ENCODE data around the gene THEM5. TPM values are rescaled to one million over a fixed set of nuclear protein-coding genes. Genes with fewer than 3 reads are reported as not detected.

THEM5 gene
- total and polyA plus RNA-seq, 8 donors, result not detected

DNA sequence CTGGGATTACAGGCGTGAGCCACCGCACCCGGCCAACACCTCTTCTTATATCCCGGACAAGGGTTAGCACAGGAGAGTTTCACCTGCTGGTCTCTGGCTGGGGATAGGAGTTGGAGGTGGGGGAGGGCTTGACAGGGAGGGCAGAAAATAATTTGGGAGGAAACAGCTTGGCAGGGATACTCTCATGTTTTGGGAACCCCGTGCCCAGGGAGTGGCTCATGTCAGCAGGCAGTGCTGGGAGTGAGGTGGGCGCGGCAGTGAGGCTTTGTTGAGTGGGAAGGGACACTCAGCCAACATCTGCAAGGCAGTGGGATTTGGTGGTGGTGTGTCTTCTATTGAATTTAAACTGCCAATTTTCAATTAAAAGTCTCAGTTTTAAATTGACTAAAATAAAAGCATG, 1.1 kb upstream of the THEM5 start:
- no peaks in the 10 kb centered on the region for H3K9me3 ChIP-seq
- TF ChIP-seq EP300 (IDR thresholded peaks at IDR 0.05) (no peak), POLR2AphosphoS5 (IDR thresholded peaks at IDR 0.05) (no peak)
- peaks cover 0 to 35% (median 0%) of the 10 kb centered on the region in 3 donors for H3K27me3 ChIP-seq
- no peaks in the 10 kb centered on the region for H3K36me3 ChIP-seq
- intact Hi-C loops (cut with DNase I; ENCODE audit: low total_unique reads), result no loop called here
- no peak overlapping the region for H3K27ac ChIP-seq
- WGBS, 5 donors, result 72 to 85% (median 79%) methylated on average over 7 of the region's 7 CpGs
- H3K4me3 ChIP-seq, result no peak overlapping the region
- no peak for DNase-seq
- H3K4me1 ChIP-seq, result no peaks in the 10 kb centered on the region

- Histone ChIP-seq H3K27me3 (peaks cover 0 to 45% (median 0%) of the 10 kb centered on the region in 3 donors), H3K27ac (no peak overlapping the region), H3K4me3 (no peak overlapping the region), H3K9me3 (no peaks in the 10 kb centered on the region), H3K36me3 (no peaks in the 10 kb centered on the region), H3K4me1 (peaks cover 0 to 8% (median 0%) of the 10 kb centered on the region in 4 donors)
- intact Hi-C loops (cut with DNase I; ENCODE audit: low total_unique reads), result no loop called here
- DNase-seq, result no peak
- WGBS, 5 donors, result 90 to 100% (median 95%) methylated on average over 2 to 4 of the region's 4 CpGs
- no peak for TF ChIP-seq POLR2A (IDR thresholded peaks at IDR 0.05)
- no peak for TF ChIP-seq POLR2AphosphoS5 (IDR thresholded peaks at IDR 0.05)
- TF ChIP-seq CTCF (IDR thresholded peaks at IDR 0.05), result no peak
- no peak for TF ChIP-seq EP300 (IDR thresholded peaks at IDR 0.05)
These were observed 779 bp downstream of the THEM5 start for GRCh38 chr1:151852733-151853132.

DNA sequence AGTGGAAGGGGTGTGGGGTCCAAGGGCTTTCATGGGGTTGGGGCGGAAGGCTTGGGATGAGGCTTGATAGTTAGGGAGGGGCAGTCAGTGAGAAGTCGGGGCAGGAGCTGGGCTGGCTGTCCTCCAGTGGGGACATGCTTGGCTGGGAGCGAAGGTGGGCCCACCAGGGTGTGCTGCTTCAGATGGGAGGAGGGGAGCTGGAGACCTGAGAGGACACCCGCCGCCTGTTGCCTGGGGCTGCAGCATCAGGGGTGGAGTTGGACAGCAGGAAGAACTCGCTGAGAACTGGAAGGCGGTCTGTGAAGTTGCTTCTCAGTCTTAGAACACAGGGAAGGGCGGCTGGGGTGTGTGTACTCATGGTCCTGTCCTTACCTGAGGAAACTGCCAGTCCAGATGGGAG, 1.6 kb downstream of the THEM5 start:
- Histone ChIP-seq H3K27me3 (peaks cover 0 to 51% (median 0%) of the 10 kb centered on the region in 3 donors), H3K4me3 (no peak overlapping the region), H3K36me3 (no peaks in the 10 kb centered on the region), H3K9me3 (no peaks in the 10 kb centered on the region), H3K4me1 (peaks cover 0 to 8% (median 0%) of the 10 kb centered on the region in 4 donors), H3K27ac (no peak overlapping the region)
- 55 to 86% (median 80%) methylated on average over 4 to 8 of the region's 8 CpGs for WGBS, 5 donors
- TF ChIP-seq CTCF (IDR thresholded peaks at IDR 0.05) (no peak), POLR2A (IDR thresholded peaks at IDR 0.05) (no peak), EP300 (IDR thresholded peaks at IDR 0.05) (no peak), POLR2AphosphoS5 (IDR thresholded peaks at IDR 0.05) (no peak)
- DNase-seq, result no peak
- intact Hi-C loops (cut with DNase I; ENCODE audit: low total_unique reads), result no loop called here

- DNase-seq, result no peak
- Histone ChIP-seq H3K4me1 (peaks cover 0 to 8% (median 2%) of the 10 kb centered on the region in 4 donors), H3K9me3 (no peaks in the 10 kb centered on the region)
These were observed 3.6 kb downstream of the THEM5 start for GRCh38 chr1:151849871-151850270.

More at GRCh38 chr1:151849871-151850270, 3.6 kb downstream of the THEM5 start:
- no peak overlapping the region for H3K4me3 ChIP-seq
- no peak overlapping the region for H3K27ac ChIP-seq
- intact Hi-C loops (cut with DNase I; ENCODE audit: low total_unique reads), result no loop called here
- H3K27me3 ChIP-seq, result peaks cover 0 to 57% (median 0%) of the 10 kb centered on the region in 3 donors
- no peaks in the 10 kb centered on the region for H3K36me3 ChIP-seq
- TF ChIP-seq CTCF (IDR thresholded peaks at IDR 0.05), result no peak
- TF ChIP-seq EP300 (IDR thresholded peaks at IDR 0.05), result no peak
- no peak for TF ChIP-seq POLR2AphosphoS5 (IDR thresholded peaks at IDR 0.05)
- no peak for TF ChIP-seq POLR2A (IDR thresholded peaks at IDR 0.05)

Data from stomach (tissue), 9 donors.